Panc1 (cell line): ENCODE measurements around the gene SLC44A1. TPM values are rescaled to one million over a fixed set of nuclear protein-coding genes. Genes with fewer than 3 reads are reported as not detected.

ENCODE experiments used
- ATAC-seq: fragments of 200-7000 bp; cut with Tn5 transposase; 2 replicates; pipeline ENCODE4 v1.9.1; 2020; ENCODE audit warnings: mild to moderate bottlenecking, moderate library complexity
- BruUV-seq: library from RNA; stranded (reverse); fragments of 400-500 nt; replicated peaks from 2 replicates; lab custom pipeline; 2021; lab: Mats Ljungman, UMichigan
- CTCF ChIA-PET: fragments of 300-600 bp; sonication (Branson Sonifier 250); formaldehyde crosslinking; loops from one replicate; lab custom pipeline; 2022; ENCODE audit warnings: antibody characterized with exemption; lab: Charles Lee
- POLR2A ChIA-PET: fragments of 300-600 bp; sonication (Branson Sonifier 250); formaldehyde crosslinking; loops from one replicate; lab custom pipeline; 2022; ENCODE audit warnings: antibody characterized with exemption; lab: Charles Lee
- DNase-seq: peaks from one replicate; pipeline ENCODE4 v3.0.0-alpha.2; 2010; ENCODE audit warnings: low read depth, low spot score
- H3K27ac ChIP-seq: 2 replicates; pipeline ENCODE4 v1.5.1; 2011; ENCODE audit warnings: mild to moderate bottlenecking, low read length, inconsistent platforms
- H3K27me3 ChIP-seq: fragments of 200-500 bp; sonication (Bioruptor generic); 2 replicates; pipeline ENCODE4 v1.6.0; 2014; ENCODE audit warnings: low read length, inconsistent platforms; ENCODE audit not compliant: control insufficient read depth, insufficient read depth
- H3K36me3 ChIP-seq: fragments of 200-500 bp; sonication (Bioruptor generic); 2 replicates; pipeline ENCODE4 v1.5.1; 2014; ENCODE audit warnings: inconsistent platforms, mild to moderate bottlenecking, low read length, moderate library complexity; ENCODE audit not compliant: control insufficient read depth, insufficient read depth
- H3K4me1 ChIP-seq: 2 replicates; pipeline ENCODE4 v1.5.1; 2011; ENCODE audit warnings: inconsistent platforms, mild to moderate bottlenecking, low read length, moderate library complexity; ENCODE audit not compliant: control insufficient read depth, insufficient read depth
- H3K4me3 ChIP-seq, 2 experiments: 2 replicates each; pipeline ENCODE4 v1.5.1; 2011 to 2012; ENCODE audit warnings: low read depth in 2 of 2, low read length in 2 of 2, mild to moderate bottlenecking in 2 of 2, inconsistent platforms in 1 of 2, moderate library complexity in 1 of 2
- H3K9me3 ChIP-seq: fragments of 200-500 bp; sonication (Bioruptor generic); 2 replicates; pipeline ENCODE4 v1.5.1; 2014; ENCODE audit warnings: low read depth, mild to moderate bottlenecking, inconsistent platforms, low read length, moderate library complexity; ENCODE audit not compliant: control insufficient read depth, insufficient read depth
- POLR2AphosphoS5 ChIP-seq: IDR thresholded peaks from 2 replicates; pipeline ENCODE4 v1.6.1; 2012; ENCODE audit warnings: mild to moderate bottlenecking, low read depth, low read length, moderate library complexity
- SIN3A ChIP-seq: IDR thresholded peaks from 2 replicates; pipeline ENCODE4 v1.6.1; 2012; ENCODE audit warnings: low read depth, mild to moderate bottlenecking, low read length, moderate library complexity, borderline replicate concordance; ENCODE audit not compliant: insufficient read depth
- TCF7L2 ChIP-seq: IDR thresholded peaks from 2 replicates; pipeline ENCODE4 v1.6.1; 2011; ENCODE audit warnings: mild to moderate bottlenecking, low read depth, low read length, inconsistent platforms
- in situ Hi-C: cut with HindIII; loops from 2 replicates; pipeline ENCODE4 v1.10.0; 2016; ENCODE audit warnings: low sequenced_read_pairs, low pct_unique_long_range_greater_than_20kb
- intact Hi-C: fragments of 100-400 bp; cut with micrococcal nuclease; formaldehyde crosslinking; loops from one replicate; pipeline ENCODE4 v1.10.0; 2022; ENCODE audit not compliant: unreplicated experiment
- total RNA-seq: library from RNA; stranded (reverse); gene quantifications from one replicate; pipeline ENCODE4 v1.2.1, GENCODE V29; 2021; ENCODE audit not compliant: unreplicated experiment
- TF ChIP-seq, protein P1 (sequence below): fragments of 450-650 bp; IDR thresholded peaks from 2 replicates; pipeline ENCODE4 v1.5.1; 2017; ENCODE audit warnings: mild to moderate bottlenecking
- TF ChIP-seq, protein P2 (sequence below), 2 experiments: IDR thresholded peaks; 2 replicates each; pipeline ENCODE4 v1.6.1; 2011 to 2012; ENCODE audit warnings: low read depth in 2 of 2, control low read depth in 1 of 2, low read length in 1 of 2, mild to moderate bottlenecking in 1 of 2, moderate library complexity in 1 of 2; ENCODE audit not compliant: insufficient read depth in 1 of 2

SLC44A1 gene
- total RNA-seq, 1 experiment from 2014 or later = 8.7 TPM

DNA sequence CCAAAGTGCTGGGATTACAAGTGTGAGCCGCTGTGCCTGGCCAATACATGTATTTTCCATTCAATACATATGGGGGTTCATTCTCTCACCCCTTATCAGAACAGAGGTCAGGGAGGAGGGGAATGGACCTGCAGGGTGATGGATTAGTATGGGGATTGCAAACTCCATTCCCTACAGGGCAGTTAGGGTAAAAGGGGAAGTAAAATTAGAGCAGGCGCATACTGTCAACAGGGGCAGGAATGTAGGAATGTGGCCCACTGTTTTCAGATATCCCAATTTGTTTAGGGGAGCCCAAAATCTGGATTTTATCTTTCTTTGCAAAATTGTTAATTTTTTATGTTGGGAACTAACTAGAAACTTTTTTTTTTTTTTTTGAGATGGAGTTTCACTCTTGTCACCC, 46.4 kb upstream of the SLC44A1 start:
- Histone ChIP-seq H3K27me3 (no peaks in the 10 kb centered on the region), H3K36me3 (no peaks in the 10 kb centered on the region), H3K9me3 (no peaks in the 10 kb centered on the region), H3K4me3 (no peak overlapping the region), H3K27ac (no peak overlapping the region), H3K4me1 (no peaks in the 10 kb centered on the region)
- TF ChIP-seq SIN3A = no peak
- no peak for TF ChIP-seq TCF7L2
- TF ChIP-seq, protein P1, sequence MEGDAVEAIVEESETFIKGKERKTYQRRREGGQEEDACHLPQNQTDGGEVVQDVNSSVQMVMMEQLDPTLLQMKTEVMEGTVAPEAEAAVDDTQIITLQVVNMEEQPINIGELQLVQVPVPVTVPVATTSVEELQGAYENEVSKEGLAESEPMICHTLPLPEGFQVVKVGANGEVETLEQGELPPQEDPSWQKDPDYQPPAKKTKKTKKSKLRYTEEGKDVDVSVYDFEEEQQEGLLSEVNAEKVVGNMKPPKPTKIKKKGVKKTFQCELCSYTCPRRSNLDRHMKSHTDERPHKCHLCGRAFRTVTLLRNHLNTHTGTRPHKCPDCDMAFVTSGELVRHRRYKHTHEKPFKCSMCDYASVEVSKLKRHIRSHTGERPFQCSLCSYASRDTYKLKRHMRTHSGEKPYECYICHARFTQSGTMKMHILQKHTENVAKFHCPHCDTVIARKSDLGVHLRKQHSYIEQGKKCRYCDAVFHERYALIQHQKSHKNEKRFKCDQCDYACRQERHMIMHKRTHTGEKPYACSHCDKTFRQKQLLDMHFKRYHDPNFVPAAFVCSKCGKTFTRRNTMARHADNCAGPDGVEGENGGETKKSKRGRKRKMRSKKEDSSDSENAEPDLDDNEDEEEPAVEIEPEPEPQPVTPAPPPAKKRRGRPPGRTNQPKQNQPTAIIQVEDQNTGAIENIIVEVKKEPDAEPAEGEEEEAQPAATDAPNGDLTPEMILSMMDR = no peak
- TF ChIP-seq, protein P2, sequence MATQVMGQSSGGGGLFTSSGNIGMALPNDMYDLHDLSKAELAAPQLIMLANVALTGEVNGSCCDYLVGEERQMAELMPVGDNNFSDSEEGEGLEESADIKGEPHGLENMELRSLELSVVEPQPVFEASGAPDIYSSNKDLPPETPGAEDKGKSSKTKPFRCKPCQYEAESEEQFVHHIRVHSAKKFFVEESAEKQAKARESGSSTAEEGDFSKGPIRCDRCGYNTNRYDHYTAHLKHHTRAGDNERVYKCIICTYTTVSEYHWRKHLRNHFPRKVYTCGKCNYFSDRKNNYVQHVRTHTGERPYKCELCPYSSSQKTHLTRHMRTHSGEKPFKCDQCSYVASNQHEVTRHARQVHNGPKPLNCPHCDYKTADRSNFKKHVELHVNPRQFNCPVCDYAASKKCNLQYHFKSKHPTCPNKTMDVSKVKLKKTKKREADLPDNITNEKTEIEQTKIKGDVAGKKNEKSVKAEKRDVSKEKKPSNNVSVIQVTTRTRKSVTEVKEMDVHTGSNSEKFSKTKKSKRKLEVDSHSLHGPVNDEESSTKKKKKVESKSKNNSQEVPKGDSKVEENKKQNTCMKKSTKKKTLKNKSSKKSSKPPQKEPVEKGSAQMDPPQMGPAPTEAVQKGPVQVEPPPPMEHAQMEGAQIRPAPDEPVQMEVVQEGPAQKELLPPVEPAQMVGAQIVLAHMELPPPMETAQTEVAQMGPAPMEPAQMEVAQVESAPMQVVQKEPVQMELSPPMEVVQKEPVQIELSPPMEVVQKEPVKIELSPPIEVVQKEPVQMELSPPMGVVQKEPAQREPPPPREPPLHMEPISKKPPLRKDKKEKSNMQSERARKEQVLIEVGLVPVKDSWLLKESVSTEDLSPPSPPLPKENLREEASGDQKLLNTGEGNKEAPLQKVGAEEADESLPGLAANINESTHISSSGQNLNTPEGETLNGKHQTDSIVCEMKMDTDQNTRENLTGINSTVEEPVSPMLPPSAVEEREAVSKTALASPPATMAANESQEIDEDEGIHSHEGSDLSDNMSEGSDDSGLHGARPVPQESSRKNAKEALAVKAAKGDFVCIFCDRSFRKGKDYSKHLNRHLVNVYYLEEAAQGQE (IDR thresholded peaks at IDR 0.05; ENCODE audit: insufficient read depth in 1 of 2, low read depth in 2 of 2, low read length in 1 of 2) = no peak
- no peak for TF ChIP-seq POLR2AphosphoS5
- in situ Hi-C loops = no loop called here
- ATAC-seq (no peak), DNase-seq (no peak)
- intact Hi-C loops = no loop called here
- CTCF ChIA-PET = no interaction called here
- BruUV-seq = no TSS peak
- POLR2A ChIA-PET = interaction anchor here (0.7 kb wide), 1 partner anchor 66 kb away, joined by 5 read pairs; no protein-coding TSS in a partner anchor

DNA sequence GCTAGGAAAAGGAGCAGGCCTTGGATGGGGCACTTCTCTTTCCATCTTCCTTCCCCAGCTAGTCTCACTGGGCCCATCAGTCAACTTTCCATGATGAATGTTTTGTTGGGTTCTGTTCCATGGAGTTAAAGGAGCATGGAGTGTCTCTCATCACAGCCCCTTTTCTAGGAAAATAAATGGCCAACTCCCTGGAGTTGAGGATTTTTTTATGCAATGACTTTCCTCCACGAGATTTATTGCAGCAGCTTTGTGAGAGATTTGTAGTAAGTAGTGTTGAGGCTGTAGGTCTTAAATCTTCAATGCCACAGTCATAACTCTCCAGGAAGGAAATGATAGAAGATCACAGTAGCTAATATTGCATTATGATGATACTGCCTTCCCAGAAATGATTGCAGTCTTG, 45.6 kb upstream of the SLC44A1 start:
- no peak overlapping the region for H3K27ac ChIP-seq
- no peak for DNase-seq
- intact Hi-C loops = no loop called here
- ChIA-PET CTCF (no interaction called here), POLR2A (interaction anchor here (0.7 kb wide), 1 partner anchor 67 kb away, joined by 5 read pairs; no protein-coding TSS in a partner anchor)
- ATAC-seq = no peak
- no peak overlapping the region for H3K4me3 ChIP-seq
- in situ Hi-C loops = no loop called here
- no peak for TF ChIP-seq SIN3A
- no peak for TF ChIP-seq POLR2AphosphoS5
- TF ChIP-seq, protein P1 = no peak
- TF ChIP-seq TCF7L2 = no peak
- TF ChIP-seq, protein P2 (IDR thresholded peaks at IDR 0.05; ENCODE audit: insufficient read depth in 1 of 2, low read depth in 2 of 2, low read length in 1 of 2) = no peak
- no peaks in the 10 kb centered on the region for H3K9me3 ChIP-seq
- no TSS peak for BruUV-seq
- H3K36me3 ChIP-seq = no peaks in the 10 kb centered on the region
- H3K27me3 ChIP-seq = no peaks in the 10 kb centered on the region
- H3K4me1 ChIP-seq = no peaks in the 10 kb centered on the region
